ENCODE results near the gene SPIB.

DNA sequence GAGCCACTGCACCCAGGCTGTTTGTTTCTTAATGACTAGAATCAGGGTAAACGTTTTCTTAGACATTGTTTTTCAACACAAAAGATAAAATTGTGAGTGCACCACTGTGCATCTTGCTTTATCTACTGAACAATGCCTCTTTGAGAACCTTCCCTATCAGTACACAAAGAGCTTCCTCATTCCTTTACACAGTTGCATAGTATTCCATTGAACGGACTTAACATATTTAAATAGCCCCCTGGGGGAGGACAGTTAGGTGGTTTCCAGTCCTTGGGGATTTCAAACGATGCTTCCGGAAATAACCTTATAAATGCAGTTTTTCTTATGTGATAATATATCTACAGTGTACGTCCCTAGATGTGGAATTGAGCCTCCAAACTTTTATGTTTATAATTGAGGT lies 26.0 kb upstream of the SPIB start:
- TF ChIP-seq, protein P1, sequence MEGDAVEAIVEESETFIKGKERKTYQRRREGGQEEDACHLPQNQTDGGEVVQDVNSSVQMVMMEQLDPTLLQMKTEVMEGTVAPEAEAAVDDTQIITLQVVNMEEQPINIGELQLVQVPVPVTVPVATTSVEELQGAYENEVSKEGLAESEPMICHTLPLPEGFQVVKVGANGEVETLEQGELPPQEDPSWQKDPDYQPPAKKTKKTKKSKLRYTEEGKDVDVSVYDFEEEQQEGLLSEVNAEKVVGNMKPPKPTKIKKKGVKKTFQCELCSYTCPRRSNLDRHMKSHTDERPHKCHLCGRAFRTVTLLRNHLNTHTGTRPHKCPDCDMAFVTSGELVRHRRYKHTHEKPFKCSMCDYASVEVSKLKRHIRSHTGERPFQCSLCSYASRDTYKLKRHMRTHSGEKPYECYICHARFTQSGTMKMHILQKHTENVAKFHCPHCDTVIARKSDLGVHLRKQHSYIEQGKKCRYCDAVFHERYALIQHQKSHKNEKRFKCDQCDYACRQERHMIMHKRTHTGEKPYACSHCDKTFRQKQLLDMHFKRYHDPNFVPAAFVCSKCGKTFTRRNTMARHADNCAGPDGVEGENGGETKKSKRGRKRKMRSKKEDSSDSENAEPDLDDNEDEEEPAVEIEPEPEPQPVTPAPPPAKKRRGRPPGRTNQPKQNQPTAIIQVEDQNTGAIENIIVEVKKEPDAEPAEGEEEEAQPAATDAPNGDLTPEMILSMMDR (IDR thresholded peaks at IDR 0.05) = no peak
- TF ChIP-seq POLR2A (IDR thresholded peaks at IDR 0.05) (no peak), POLR2AphosphoS5 (IDR thresholded peaks at IDR 0.05) (no peak)
